Cardiac ventricle fibroblast (primary cell): Measurements from ENCODE around the gene LALBA. TPM values are rescaled to one million over a fixed set of nuclear protein-coding genes. Genes with fewer than 3 reads are reported as not detected.

Experiments used
- total RNA-seq: library from RNA; depleted of rRNA; stranded (reverse); fragments of >200 nt; gene quantifications from 2 replicates; pipeline ENCODE4 v1.2.3, GENCODE V29; 2015

LALBA gene
- not detected in 2 replicates for total RNA-seq

GRCh38 chr12:48569946-48570345 is at the start of gene LALBA:
LALBA (minus strand) TSS chr12:48570046; CDS start chr12:48570020, 26 bp downstream.

GRCh38 chr12:48525332-48525731 is 44.5 kb downstream of the LALBA start, which contains the start of gene OR8S1:
OR8S1 (plus strand) TSS chr12:48525632; CDS start chr12:48525632, 0 bp downstream.

Other genes starting within 250 kb of the LALBA start
- 2.9 and 3.1 TPM in 2 replicates for gene ZNF641, start 219.1 kb downstream of the LALBA start, total RNA-seq
- gene ANP32D, start 97.5 kb downstream of the LALBA start, total RNA-seq: not detected in 2 replicates
- gene C12orf54, start 87.5 kb downstream of the LALBA start, total RNA-seq: not detected in 2 replicates
- gene OR8S1, start 44.4 kb downstream of the LALBA start, total RNA-seq: not detected in 2 replicates
- 36.8 and 45.0 TPM in 2 replicates for gene KANSL2, start 112.2 kb upstream of the LALBA start, total RNA-seq
- gene CCNT1, start 146.7 kb upstream of the LALBA start, total RNA-seq: 12.4 and 23.1 TPM in 2 replicates
- 26.0 and 33.3 TPM in 2 replicates for gene ADCY6, start 219.0 kb upstream of the LALBA start, total RNA-seq
- 12.8 and 20.7 TPM in 2 replicates for gene CACNB3, start 248.4 kb upstream of the LALBA start, total RNA-seq